ENCODE data around the gene LINGO4.
"Not testable (repeated sequence)": the region's sequence is repeated elsewhere in the genome, so short reads cannot be mapped to it uniquely, and the experiment has no call there.

Gene LINGO4

DNA sequence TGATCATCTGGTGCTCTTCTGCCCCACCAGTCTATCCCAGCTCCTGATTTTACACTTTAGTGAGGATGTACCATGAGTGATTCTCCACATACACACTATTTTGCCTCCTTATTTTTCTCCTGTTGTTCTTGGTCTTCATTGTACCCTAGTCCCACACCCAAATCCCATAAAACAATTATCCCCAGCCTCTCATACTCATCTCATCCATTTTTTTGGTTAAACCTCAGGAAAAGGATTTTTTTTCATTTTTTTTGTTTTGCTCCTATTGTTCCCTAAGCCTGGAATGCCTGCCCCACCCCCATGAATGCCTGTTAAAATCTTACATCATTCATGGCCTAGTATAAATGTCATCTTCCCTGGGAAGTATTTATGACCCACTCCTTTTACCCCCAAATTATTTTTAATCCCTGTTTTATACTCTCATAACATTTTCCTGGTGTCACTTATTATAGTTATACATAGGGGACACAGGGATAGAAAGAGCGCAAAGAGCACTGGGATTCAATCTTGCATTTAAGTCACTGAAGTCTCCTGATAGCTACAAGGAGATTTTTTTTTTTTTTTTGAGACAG, 4.9 kb upstream of the LINGO4 start:
- no peak for DNase-seq

DNA sequence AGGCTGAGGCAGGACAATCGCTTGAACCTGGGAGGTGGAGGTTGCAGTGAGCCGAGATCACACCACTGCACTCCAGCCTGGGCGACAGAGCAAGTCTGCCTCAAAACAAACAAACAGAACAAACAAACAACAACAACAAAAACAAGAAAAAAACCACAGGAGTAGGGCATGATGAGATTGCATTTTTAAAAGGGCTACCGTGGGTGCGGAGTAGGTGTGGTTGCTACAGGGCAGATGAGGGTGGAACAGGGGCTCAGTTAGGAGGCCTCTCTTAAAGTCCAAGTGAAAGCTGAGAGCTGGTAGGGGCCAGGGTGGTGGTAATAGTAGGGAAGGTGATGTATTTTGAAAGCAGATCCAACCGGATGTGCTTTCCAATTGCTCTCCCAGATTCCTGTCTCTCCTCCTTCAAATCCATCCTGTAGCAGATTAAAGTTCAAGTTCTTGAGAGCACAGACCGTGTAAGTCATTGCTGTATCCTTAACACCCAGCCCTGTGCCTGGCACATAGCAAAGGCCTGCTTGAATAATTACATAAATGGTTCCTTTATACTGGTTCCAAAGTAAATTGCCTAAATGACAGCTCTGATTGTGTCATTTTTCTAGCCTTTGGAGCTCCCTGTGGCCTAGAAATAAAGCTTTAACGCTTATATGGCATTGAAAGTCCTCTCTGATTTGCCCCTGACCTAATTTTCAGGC, 4.2 kb upstream of the LINGO4 start:
- DNase-seq = no peak

DNA sequence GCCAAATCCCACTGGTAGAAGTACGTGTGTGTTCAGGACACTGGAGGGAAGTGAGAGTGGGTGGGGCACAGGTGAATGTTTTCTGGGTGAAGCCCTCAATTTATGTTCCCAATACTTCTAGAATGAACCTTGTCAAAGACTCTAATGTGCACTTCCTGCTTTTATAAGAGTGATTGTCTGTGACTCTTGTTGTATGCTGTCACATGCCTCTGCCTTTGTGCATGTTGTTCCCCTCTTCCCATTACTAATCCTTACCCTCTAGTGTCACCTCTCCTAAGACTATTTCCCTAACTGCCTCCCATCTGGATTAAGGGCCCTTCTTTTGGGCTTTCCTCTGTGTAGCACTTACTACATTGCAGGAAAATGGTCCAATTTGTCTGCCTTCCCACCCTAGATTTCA, 2.5 kb upstream of the LINGO4 start:
- DNase-seq = no peak

DNA sequence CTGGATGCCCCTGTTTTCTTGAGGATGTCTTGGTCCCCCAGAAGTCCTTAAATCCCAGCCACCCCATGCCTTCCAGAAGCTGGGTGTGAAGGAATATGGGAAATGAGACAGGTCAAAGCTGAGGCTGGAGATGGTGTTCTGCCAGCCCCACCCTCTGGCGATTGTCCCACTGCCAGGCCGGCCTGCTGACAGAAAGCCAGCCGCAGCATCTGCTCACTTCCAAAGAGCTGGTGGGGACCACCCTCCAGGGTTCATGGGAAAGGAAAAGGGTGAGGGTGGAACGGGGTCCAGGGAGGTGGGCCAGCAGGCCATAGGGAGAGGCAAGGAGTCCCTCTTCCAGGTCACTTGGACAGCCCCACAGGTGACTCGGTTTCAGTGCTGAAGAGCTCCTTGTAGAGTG, 1.9 kb upstream of the LINGO4 start:
- no peak for DNase-seq

DNA sequence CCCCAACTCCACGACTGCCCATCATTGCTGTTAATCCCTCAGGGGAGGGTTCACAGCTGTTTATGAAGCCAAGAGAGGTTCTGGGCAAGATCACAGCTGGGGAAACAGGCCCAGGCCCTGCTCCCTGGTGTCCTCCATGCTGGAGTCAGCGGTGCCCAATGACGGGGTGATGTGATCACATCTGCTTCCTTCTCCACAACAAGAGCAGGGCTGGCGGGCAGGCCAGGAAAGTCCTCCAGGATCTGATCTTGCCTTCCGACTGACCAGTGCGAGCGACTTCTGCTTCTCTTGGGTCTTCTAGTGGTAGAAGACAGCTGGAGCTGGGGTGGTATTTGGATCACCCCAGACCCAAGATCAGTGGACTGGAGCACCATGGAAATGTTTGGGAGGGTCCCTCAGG, 951 bp upstream of the LINGO4 start:
- no peak for DNase-seq

DNA sequence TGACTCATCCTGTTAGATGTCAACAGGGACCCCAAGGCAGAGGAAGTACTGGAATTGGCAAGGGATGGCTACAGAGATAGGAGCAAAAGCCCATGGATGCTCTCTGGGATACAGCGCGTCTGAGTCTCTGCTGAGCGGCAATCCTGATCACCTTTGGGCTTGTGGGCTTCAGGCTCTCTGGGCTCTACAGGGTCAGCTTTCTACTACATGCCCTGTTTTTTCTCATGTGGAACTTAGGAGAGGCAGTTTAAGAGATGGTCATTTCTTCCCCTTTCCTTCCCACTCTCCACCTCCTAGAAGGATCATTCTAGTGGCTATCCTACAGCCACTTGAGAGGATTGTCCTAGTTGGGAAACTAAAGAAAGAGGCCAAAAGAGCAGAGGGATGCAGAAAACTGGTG, 1.3 kb downstream of the LINGO4 start:
- no peak for DNase-seq

DNA sequence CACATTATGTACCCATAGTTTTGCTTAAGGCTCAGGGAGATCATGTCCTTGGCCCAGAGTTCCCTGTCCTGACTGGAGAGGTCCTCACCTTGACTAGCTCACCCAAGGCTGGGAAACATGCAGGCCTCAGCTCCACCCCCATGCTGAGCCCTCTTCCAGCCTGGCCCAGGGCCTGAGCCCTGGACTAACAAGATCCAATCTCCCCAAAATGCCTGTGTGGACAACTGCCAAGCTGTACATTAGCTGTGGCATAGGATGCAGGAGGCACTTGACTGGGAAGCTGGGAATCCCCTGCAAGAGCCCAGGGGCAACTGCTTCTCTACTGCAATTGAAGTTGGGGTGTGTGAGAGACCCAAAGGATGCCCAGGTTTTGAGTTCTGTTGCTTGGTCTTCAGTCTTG, 2.1 kb downstream of the LINGO4 start:
- no peak for DNase-seq

DNA sequence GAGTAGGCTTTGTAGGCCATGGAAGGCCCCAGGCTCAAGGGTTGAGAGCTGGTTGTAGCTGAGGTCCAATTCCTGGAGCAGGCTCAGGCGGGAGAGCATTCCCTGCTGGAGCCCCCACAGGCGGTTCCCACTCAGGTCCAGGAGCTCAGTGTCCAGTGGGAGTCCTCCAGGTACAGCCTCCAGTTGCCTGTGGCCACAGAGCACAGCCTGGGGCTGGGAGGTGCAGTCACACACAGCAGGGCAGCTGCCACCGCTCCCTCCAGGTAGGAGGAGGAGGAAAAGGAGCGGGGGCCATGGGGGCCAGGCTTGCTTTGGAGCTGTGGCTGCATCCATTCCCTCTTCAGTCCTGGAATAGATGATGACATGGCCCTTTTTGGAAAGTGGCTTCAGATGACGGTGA, 2.8 kb downstream of the LINGO4 start:
- no peak for DNase-seq

DNA sequence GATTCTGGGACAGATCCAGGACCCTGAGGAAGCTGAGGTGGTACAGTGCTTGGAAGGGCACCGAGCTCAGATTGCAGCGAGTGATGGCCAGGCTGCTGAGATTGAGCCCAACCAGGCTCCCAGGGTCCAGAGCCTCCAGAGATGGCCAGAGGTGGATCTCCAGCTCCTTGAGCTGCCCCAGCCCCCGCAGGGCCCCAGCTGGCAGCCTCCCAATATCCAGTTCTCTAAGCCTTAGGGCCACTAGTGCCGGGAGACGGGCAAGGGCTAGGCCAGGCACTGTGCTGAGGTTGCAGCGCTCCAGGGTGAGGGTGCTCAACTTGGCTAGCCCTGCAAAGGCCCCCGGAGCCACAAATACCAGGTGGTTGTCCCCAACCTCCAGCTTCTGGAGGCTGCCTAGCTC, 3.4 kb downstream of the LINGO4 start:
- no peak for DNase-seq

DNA sequence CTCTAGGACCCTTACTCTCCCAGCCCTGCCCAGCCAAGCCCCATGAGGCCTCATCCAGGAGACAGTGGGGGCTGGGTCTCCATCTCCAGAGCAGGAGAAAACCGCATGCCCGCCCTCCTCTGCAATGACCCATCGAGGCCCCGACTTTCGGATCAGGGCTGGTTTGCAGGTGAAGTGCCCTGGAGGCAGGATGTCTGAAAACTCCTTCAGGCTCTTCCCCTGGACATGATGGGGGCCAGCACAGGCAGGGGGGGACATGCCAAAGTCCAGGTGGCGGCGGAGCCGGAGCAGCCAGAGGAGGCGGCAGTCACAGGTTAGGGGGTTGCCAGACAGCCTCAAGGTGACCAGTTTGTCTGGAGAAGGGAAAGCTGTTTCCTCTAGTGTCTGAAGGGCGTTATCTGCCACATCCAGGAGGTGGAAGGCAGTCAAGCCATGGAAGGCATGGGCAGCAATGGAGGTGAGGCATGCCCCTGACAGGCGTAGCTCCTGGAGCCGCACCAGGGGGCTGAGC, 3.9 kb downstream of the LINGO4 start:
- DNase-seq = no peak

DNA sequence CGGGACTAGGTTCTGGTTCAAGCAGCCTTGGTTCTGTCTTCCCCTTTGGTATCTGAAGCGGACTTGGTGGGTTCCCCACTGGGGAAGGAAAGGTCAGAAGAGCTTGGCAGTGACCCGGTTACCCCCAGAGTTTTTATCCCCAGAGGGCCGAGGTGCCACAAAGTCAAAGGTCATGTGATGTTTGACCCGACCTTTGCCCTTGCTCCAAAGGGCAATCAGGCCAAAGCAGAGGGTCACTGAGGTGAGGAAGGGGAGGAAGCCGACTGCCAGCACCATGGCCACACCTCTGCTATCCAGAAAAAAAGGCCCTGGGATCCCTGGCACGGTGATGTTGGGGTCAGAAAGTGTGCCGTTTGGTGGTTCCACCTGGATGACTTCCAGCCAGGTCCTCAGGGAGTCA, 4.4 kb downstream of the LINGO4 start:
- no peak for DNase-seq

DNA sequence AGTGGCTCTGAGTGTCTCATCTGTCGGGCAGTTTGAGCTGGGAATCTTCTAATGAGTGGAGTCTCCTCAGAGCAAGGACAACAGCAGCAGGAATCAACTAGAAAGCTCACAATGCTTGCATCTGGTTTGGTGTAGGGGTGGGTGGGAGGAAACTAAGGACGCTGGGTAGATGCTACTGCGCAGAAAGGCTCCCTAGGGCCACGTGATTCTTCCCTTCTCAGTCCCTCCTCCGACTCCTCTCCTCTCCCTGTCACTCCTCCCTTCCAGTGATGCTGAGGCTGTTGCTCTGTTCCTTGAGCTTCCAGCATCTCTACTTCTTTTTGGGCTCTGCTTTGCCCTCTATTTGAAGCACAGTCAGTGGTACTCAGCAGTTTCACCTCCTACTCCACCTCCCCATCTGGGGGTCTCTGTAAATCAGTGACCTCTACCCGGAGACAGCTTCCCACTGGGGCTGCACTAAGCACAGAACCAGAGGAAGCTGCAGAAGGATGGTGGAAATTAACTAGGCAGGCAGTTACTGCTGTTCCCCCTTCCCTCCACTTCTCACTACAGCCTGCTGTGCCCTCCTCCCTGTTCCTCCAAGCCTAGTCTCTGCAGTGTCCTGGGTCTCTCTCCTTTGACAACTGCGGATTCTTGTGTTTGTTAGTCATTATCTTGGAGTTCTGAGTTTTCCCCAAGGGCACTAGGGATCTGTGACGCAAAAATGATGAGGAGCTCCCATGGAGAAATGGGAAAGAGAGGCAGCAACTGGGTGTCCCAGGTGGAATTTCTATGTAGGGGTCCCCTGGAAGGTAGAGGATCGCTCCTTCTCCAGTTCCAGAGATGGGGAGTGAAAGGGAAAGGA, 5.8 kb downstream of the LINGO4 start:
- no peak for DNase-seq

DNA sequence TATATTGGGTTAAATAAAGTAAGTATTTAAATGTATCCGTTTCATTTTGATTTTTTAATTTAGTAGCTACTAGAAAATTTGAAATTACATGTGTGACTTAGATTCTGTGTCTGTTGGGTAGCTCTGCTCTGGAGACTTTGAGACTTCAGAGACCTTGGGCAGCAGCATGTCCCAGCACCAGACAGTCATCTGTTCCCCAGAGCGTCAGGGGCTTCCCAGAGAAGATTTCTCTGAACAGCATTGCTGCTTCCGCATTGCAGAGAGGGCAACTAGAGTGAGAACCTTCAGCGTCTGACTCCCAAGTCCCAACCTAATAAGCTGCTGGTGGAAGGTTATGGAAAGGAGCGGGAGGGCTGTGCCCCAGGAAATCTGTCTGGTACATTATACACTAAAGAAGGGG, 6.6 kb downstream of the LINGO4 start:
- no peak for DNase-seq

DNA sequence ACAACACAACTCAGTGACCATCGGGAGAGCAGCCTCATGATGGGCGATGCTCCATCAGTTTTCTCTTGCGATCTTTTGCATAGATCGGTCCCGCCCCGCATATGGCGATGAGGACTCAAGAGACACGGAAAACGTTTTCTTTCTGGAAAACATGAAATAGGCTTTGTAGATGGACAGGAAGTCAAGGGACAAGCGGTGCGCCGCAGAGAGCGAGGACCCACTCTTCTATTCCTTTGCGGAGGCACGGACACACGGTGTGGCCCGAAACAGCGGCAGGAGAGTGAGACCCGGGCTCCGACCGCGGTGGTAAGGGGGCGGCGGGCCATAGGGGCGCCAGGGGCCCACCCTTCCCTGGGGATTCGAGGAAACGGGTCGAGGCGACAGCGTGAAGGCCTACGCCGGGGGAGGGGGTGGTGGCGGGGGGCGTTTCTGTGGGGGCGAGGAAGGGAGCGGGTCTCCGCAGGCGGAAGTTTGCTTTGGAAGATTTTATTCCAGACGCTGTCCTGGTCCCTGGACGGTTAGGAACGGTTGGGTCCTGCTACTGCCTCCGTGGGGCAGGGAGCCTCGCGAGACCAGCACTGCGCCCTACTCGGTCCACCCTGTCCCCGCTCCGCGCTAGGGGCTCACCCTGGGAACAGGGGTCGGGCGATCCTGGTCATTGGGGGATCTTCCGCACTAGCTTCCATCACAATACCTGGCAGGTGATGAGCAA, 14.1 kb downstream of the LINGO4 start:
- peak; percentile 19 for DNase-seq

DNA sequence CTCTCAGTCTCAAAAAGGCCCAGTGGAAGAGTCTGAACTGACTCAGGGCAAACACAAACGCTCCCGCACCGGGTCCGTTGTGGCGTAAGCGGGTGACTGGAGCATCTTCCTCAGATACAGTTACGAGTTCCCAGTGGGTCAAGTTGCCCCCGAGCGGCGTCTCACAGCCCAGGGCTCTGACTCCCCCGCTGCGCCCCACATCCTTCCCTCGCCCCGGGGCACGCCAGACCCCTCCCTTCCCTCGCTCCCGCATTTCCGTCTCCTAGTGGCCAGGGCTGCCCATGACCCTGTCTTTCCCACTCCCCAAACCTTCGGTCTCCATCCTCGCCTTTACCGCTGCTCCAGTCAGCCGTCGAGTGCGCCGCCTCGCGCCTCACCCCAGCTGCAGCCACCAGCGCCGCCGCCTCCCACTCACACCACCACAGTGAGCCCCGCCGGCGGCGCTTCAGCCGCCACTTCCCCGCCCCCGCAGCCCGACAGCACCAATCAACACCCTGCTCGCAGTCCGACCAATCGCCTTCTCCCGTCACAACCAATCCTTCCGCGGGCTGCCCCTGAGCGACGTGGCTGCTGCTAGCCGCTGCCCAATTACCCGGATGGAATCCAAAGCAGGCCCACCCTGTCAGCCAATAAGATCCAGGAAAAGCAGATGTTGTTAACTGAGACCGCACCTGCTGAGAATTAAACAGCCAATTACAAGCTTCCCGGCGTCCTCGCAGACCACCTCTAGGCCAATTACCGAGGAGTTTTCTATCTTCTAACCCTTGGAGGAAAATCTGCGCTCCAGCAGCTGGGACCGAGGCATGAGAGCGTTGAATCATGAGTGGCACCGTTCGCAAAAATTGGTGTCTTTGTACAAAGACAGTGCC, 14.9 kb downstream of the LINGO4 start, which contains the start of gene TDRKH:
Gene TDRKH (minus strand): TSS at position 430 of the 869 bp plus-strand sequence. CDS start 7,478 bp downstream, outside the sequence.
- DNase-seq = peak; percentile 99

DNA sequence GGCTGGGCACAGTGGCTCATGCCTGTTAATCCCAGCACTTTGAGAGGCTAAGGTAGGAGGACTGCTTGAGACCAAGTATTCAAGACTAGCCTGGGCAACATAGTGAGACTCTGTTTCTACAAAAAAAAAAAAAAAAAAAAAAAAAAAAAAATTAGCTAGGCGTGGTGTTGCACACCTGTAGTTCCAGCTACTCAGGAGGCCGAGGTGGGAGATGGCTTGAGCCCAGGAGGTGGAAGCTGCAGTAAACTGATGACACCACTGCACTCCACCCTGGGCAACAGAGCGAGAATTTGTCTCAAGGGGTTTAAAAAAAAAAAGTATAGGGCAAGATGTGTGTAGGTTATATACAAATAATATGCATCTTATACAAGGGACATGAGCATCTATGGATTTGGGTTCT, 17.5 kb downstream of the LINGO4 start:
- DNase-seq = no peak

DNA sequence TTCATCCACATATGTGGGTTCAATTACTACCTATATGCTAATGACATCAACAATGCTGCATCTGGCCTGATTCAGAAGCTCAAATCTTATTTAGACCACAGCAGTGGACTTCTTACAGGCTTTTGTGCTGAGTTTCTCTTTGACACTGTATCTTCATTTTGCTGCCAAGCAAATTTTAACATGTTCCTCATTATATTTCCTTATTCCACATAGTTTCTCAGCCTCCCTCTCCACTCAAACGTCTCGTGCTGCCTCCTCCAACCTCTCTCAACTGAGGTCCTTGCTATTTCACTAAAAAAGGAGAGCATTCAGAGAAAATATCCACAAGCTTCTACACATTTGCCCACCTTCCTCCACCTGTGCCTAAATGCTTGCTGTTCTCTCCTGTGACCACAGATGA, 21.4 kb downstream of the LINGO4 start:
- DNase-seq = no peak

DNA sequence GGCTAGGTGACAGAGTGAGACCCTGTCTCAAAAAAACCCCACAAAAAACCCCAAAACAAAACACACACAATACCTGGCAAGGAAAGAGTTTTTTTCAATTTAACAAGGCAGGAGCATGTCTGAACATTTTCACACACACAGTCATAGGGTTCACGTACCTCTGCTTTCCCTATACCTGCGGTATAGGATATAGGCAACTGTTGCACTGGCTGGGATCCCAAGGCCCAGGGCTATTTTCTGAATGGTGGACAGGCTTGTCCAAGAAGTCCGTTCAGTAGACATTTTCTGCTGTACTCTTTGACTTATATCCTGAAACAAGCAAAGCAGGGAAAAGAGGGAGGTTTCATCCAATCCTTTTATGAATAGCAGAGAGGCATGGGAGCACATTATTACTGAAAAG, 22.5 kb downstream of the LINGO4 start:
- DNase-seq = no peak

DNA sequence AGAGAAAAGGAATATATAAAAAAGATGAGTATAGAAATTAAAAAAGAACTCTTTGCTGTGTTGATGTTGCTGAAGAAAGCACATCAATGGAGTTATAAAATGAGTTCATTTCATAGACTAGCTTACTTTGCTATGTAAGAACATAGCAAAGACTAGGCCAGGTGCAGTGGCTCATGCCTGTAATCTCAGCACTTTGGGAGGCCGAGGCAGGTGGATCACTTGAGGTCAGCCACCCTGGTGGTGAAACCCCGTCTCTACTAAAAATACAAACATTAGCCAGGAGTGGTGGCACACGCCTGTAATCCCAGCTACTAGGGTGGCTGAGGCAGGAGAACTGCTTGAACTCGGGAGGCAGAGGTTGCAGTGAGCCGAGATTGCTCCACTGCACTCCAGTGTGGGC, 23.2 kb downstream of the LINGO4 start:
- not testable (repeated sequence) for DNase-seq

DNA sequence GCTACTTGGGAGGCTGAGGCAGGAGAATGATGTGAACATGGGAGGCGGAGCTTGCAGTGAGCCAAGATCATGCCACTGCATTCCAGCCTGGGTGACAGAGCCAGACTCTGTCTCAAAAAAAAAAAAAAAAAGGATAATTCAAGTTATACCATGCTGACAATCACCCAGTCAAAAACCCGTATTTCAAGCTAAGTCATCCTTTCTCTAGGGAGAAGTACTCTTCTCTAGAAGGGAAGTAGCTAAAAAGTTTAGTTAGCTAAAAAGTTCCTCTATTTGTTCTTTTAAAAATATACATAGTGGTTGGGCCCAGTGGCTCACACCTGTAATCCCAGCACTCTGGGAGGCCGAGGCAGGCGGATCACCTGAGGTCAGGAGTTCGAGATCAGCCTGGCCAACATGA, 24.5 kb downstream of the LINGO4 start:
- DNase-seq = not testable (repeated sequence)

DNA sequence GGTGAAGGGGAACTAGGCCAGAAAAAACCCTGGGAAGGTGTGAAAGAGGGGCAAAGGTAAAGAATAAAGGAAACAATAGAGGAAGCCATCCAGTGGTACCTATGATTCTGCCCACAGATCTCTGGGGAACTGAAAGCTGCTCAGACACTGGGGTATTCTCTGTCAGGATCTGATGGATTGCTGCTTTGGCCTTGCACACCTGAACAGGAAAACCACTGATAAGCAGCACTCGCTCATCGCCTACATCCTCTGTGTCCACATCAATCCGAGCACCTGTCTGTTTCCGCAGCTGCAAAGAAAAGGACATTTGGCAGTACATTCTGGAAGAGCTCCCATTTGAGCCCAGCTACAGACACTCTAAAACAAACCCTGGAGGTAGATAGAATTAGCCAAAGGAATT, 25.4 kb downstream of the LINGO4 start:
- DNase-seq = no peak

DNA sequence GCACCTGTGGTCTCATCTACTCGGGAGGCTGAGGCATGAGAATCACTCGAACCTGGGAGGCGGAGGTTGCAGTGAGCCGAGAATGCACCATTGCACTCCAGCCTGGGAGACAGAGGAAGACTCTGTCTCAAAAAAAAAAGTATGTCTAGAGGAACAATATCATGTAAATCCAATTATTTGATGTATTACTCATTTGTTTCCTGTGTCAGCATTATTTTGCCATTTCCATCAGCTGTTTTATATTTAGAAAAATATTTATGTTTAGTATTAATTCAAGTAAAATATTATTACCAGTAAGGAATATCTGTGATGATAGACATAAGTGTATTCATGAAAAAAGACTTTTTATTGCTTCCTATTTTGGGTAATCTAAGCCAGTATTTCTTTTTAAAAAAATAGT, 27.9 kb downstream of the LINGO4 start:
- no peak for DNase-seq

Data from activated CD4-positive, alpha-beta T cell treated with anti-CD3 and anti-CD28 coated beads for 48 hours (primary cell).